Measurements from ENCODE around the gene GNAT1.

- TF ChIP-seq CTCF (IDR thresholded peaks at IDR 0.05) (no peak), POLR2A (IDR thresholded peaks at IDR 0.05) (no peak), POLR2AphosphoS5 (IDR thresholded peaks at IDR 0.05) (no peak)
Measured at GRCh38 chr3:50155491-50155878, 35.9 kb upstream of the GNAT1 start.

Data from breast epithelium (tissue), 3 donors.